B cell (primary cell): ENCODE data around the gene CACNA2D4.

Experiments used
- CTCF ChIP-seq: fragments of 200-600 bp; IDR thresholded peaks from one replicate; pipeline ENCODE4 v1.8.0; 2022; ENCODE audit warnings: antibody characterized with exemption, mild to moderate bottlenecking
- EZH2 ChIP-seq: IDR thresholded peaks from 2 replicates; pipeline ENCODE4 v1.6.1; 2012; ENCODE audit warnings: borderline replicate concordance, low read depth, mild to moderate bottlenecking, moderate library complexity, low read length; ENCODE audit not compliant: insufficient read depth, poor library complexity, severe bottlenecking

DNA sequence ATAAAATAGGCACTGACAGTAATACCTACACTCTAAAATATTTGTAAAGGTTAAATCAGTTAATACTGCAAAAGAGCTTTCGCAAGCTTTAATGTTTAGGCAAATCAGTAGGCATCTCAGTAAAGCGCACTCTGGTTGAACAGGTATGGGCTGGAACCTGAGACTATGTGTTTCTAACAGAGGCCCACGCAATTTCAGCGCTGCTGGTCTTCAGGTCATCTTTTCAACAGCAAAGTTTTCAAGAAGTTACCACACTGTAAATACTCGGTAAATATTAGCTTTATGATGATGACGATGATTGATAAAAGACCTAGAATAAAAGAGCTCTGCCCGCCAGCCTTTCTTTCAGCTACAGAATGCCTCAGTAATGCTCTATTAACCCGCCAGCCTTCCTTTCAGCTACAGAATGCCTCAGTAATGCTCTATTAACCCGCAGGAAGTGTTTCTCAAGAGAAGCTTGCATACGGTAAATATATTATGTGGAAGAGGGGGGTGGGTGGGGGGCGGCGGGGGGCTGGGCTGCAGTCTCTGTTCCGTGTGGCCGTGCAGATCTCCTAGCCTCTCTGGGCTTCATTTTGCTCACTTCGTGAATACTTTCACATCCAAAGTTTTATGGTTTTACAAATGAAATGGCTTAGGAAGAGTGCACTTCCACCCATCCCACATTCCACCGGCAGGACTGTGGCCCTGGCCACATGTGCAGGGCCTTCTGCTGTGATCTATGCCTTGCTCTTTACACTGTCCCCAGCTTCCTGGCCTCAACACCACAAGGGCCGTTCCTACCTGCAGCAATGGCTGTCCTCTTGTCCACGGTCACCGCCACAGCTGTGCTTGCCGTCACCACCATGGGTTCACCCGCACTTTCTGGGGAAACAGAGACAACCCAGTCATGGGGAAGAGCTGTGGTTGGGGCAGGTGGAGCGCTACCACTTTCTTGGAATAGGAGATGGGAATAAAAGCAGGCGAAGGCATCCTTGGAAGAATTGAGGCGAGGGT, 78.2 kb downstream of the CACNA2D4 start:
- TF ChIP-seq CTCF = no peak
- no peak for TF ChIP-seq EZH2
